LNCaP clone FGC (cell line): Measurements from ENCODE around the gene SEMG1.

Experiments used
- DNase-seq: peaks from one replicate; pipeline ENCODE4 v3.0.0-alpha.2; 2011; ENCODE audit warnings: low read depth
- H3K4me3 ChIP-seq: 2 replicates; pipeline ENCODE4 v1.5.1; 2011; ENCODE audit warnings: mild to moderate bottlenecking, low read depth, low read length, control low read depth
- TF ChIP-seq, protein P1 (sequence below): IDR thresholded peaks from 2 replicates; pipeline ENCODE4 v1.5.1; 2012; ENCODE audit warnings: mild to moderate bottlenecking; ENCODE audit not compliant: control insufficient read depth, insufficient read depth; ENCODE audit errors: extremely low read depth

The SEMG1 gene

DNA sequence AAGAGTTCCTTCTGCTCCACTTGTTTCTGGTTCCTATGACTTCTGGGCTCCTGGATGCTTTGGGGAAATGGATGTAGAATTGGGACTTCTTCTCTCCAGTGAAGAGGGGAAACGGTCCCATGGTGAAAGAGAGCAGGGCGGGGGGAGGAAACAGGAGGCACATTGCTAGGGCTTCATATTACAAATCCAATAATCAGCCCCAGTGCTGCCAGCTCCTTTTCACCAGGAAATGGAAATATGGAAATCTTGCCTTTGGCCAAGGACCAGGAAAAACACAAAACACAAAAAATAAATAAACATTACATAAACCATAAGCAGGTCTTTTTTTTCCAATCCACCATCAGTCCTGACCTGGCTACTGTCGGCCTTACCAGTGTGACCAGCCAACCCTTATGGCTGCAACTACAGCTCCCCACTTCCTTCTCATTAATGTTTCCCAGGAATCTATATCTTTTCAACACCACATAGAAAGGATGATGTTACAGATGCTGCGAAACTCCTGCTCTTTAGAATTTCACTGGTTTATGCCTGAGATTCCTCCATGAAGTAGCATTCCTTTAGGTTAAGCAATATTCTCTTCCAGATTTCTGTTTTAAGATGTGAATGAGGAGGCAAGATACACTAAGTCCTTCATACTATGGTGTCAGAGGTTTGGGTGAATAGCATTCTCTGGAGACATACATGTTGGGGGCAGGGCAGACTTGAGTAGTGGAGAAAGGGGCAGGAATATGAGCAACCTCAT lies 30.1 kb upstream of the SEMG1 start:
- peak; percentile 15 for DNase-seq
- TF ChIP-seq, protein P1, sequence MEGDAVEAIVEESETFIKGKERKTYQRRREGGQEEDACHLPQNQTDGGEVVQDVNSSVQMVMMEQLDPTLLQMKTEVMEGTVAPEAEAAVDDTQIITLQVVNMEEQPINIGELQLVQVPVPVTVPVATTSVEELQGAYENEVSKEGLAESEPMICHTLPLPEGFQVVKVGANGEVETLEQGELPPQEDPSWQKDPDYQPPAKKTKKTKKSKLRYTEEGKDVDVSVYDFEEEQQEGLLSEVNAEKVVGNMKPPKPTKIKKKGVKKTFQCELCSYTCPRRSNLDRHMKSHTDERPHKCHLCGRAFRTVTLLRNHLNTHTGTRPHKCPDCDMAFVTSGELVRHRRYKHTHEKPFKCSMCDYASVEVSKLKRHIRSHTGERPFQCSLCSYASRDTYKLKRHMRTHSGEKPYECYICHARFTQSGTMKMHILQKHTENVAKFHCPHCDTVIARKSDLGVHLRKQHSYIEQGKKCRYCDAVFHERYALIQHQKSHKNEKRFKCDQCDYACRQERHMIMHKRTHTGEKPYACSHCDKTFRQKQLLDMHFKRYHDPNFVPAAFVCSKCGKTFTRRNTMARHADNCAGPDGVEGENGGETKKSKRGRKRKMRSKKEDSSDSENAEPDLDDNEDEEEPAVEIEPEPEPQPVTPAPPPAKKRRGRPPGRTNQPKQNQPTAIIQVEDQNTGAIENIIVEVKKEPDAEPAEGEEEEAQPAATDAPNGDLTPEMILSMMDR = no peak
- H3K4me3 ChIP-seq = no peak overlapping the region

DNA sequence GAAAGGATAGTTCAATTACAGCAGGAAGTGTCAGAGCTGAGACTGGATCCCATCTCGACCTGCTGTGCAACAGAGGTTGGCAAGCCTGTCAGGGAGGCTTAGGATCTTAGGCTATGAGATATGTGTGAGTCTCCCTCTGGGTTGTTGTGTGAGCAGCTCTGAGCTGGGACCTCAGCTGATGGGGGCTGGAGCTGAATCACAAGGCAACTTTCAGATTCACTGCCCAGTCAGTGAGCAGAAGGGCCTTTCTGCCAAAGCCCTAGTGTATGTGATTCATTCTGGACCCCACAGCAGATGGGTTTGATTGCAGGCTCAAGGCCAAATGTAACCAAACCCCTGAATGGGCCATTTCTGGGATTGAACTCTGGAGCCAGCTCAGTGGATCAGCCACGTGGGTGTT lies 27.7 kb upstream of the SEMG1 start:
- H3K4me3 ChIP-seq = no peak overlapping the region
- TF ChIP-seq, protein P1 = no peak
- no peak for DNase-seq

- H3K4me3 ChIP-seq = no peak overlapping the region
- TF ChIP-seq, protein P1 = no peak
- DNase-seq = no peak
Observed at GRCh38 chr20:45181639-45182038, 25.2 kb upstream of the SEMG1 start.

- TF ChIP-seq, protein P1 = no peak
- no peak overlapping the region for H3K4me3 ChIP-seq
- no peak for DNase-seq
Observed at GRCh38 chr20:45183084-45183483, 23.7 kb upstream of the SEMG1 start.

- TF ChIP-seq, protein P1 = no peak
- no peak overlapping the region for H3K4me3 ChIP-seq
- no peak for DNase-seq
Observed at GRCh38 chr20:45187693-45188092, 19.1 kb upstream of the SEMG1 start.

- TF ChIP-seq, protein P1 = no peak
- DNase-seq = no peak
- no peak overlapping the region for H3K4me3 ChIP-seq
Observed at GRCh38 chr20:45189067-45189609, 17.7 kb upstream of the SEMG1 start.

- no peak overlapping the region for H3K4me3 ChIP-seq
- no peak for DNase-seq
- TF ChIP-seq, protein P1 = no peak
Observed at GRCh38 chr20:45189861-45190260, 17.0 kb upstream of the SEMG1 start.
